ENCODE data around the gene ITGAE.
"Not testable (repeated sequence)": the region's sequence is repeated elsewhere in the genome, so short reads cannot be mapped to it uniquely, and the experiment has no call there.

DNA sequence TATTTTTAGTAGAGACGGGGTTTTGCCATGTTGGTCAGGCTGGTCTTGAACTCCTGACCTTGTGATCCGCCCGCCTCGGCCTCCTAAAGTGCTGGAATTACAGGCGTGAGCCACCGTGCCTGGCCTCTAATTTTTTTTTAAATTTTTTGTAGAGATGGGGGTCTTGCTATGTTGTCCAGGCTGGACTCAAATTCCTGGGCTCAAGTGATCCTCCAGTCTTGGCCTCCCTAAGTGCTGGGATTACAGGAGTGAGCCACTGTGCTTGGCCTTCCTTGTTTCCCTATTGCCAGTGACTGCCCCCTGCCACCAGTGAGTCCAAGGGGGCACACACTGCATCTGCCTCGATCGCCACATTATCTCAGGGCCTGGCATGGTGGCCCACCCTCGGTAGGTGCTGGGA is 6.8 kb downstream of the ITGAE start:
- TF ChIP-seq SNAI2 (CRISPR knock-in tag; IDR thresholded peaks at IDR 0.05); ZFP30 (CRISPR knock-in tag; IDR thresholded peaks at IDR 0.05); TOX (CRISPR knock-in tag; IDR thresholded peaks at IDR 0.05; ENCODE audit: borderline replicate concordance); GLIS3 (CRISPR knock-in tag; IDR thresholded peaks at IDR 0.05): not testable (repeated sequence)
